Caco-2 (cell line): ENCODE measurements around the gene STAC3. TPM values are rescaled to one million over a fixed set of nuclear protein-coding genes. Genes with fewer than 3 reads are reported as not detected.

ENCODE experiments used
- BruUV-seq: library from RNA; stranded (reverse); fragments of 400-500 nt; replicated peaks from 2 replicates; lab custom pipeline; 2021; lab: Mats Ljungman, UMichigan
- CTCF ChIA-PET: fragments of 300-600 bp; sonication (Branson Sonifier 250); formaldehyde crosslinking; loops from one replicate; lab custom pipeline; 2022; ENCODE audit warnings: antibody characterized with exemption; lab: Charles Lee
- POLR2A ChIA-PET: fragments of 300-600 bp; sonication (Branson Sonifier 250); formaldehyde crosslinking; loops from one replicate; lab custom pipeline; 2022; ENCODE audit warnings: antibody characterized with exemption; lab: Charles Lee
- DNase-seq, 2 experiments: peaks; one replicate each; pipeline versions ENCODE4 v3.0.0 to v3.0.0-alpha.2; 2020 to 2022
- H3K27me3 ChIP-seq: replicated peaks from 2 replicates; pipeline ENCODE4 v1.6.0; 2011; ENCODE audit warnings: low read length; ENCODE audit not compliant: control insufficient read depth, insufficient read depth
- H3K36me3 ChIP-seq: 2 replicates; pipeline ENCODE4 v1.5.1; 2011; ENCODE audit warnings: low read length; ENCODE audit not compliant: control insufficient read depth, insufficient read depth
- H3K4me1 ChIP-seq: fragments of 250-450 bp; sonication (Bioruptor Pico); 2 replicates; pipeline ENCODE4 v1.5.1; 2020; ENCODE audit warnings: mild to moderate bottlenecking
- H3K4me3 ChIP-seq: 2 replicates; pipeline ENCODE4 v1.5.1; 2011; ENCODE audit warnings: low read depth, mild to moderate bottlenecking, control low read depth, low read length
- H3K9me3 ChIP-seq: fragments of 250-450 bp; sonication (Bioruptor Pico); 2 replicates; pipeline ENCODE4 v1.5.1; 2020; ENCODE audit warnings: mild to moderate bottlenecking, moderate library complexity
- H3K27ac Mint-ChIP-seq: one replicate; pipeline ENCODE4 v1.8.0; 2022; ENCODE audit warnings: mixed read lengths; ENCODE audit not compliant: unreplicated experiment
- H3K27me3 Mint-ChIP-seq: one replicate; pipeline ENCODE4 v1.8.0; 2022; ENCODE audit warnings: mixed read lengths; ENCODE audit not compliant: insufficient read depth, unreplicated experiment
- H3K36me3 Mint-ChIP-seq: one replicate; pipeline ENCODE4 v1.8.0; 2022; ENCODE audit warnings: mild to moderate bottlenecking, mixed read lengths; ENCODE audit not compliant: insufficient read depth, unreplicated experiment
- H3K4me1 Mint-ChIP-seq: one replicate; pipeline ENCODE4 v1.8.0; 2022; ENCODE audit warnings: low read depth, mixed read lengths; ENCODE audit not compliant: unreplicated experiment
- H3K4me3 Mint-ChIP-seq: one replicate; pipeline ENCODE4 v1.8.0; 2022; ENCODE audit warnings: mild to moderate bottlenecking, moderate library complexity, mixed read lengths; ENCODE audit not compliant: unreplicated experiment
- H3K9me3 Mint-ChIP-seq: one replicate; pipeline ENCODE4 v1.8.0; 2022; ENCODE audit warnings: mixed read lengths; ENCODE audit not compliant: unreplicated experiment
- CTCF ChIP-seq, 2 experiments: fragments of 200-600 bp in 1 of 2; IDR thresholded peaks; 1 replicate in 1 of 2; 2 replicates in 1 of 2; pipeline versions ENCODE4 v1.5.1 to v1.8.0; 2011 to 2022; ENCODE audit warnings: antibody characterized with exemption in 1 of 2, control low read depth in 1 of 2, inconsistent platforms in 1 of 2, low read depth in 1 of 2, low read length in 1 of 2, mild to moderate bottlenecking in 1 of 2, moderate library complexity in 1 of 2; ENCODE audit not compliant: insufficient read depth in 1 of 2, severe bottlenecking in 1 of 2, unreplicated experiment in 1 of 2
- intact Hi-C: fragments of 100-400 bp; cut with micrococcal nuclease; formaldehyde crosslinking; loops from one replicate; pipeline ENCODE4 v1.10.0; 2022; ENCODE audit not compliant: unreplicated experiment
- total RNA-seq: library from RNA; stranded (reverse); gene quantifications from 2 replicates; pipeline ENCODE4 v1.2.3, GENCODE V29; 2022

Gene STAC3
- total RNA-seq, 1 experiment from 2014 or later, result 0.70 TPM

- H3K9me3 ChIP-seq, result no peaks in the 10 kb centered on the region
- no peaks in the 10 kb centered on the region for H3K4me1 ChIP-seq
- ChIA-PET POLR2A (interaction anchor here (0.9 kb wide), 1 partner anchor 32 kb away, joined by 6 read pairs; the partner anchor contains the start of gene SHMT2), CTCF (interaction anchor here (0.7 to 1.4 kb wide), 3 partner anchors 19 to 291 kb away, joined by 3 to 4 read pairs (median 3); no protein-coding TSS in a partner anchor)
- no TSS peak for BruUV-seq
- Mint-ChIP-seq H3K36me3 (no peaks in the 10 kb centered on the region), H3K9me3 (no peaks in the 10 kb centered on the region), H3K4me1 (no peaks in the 10 kb centered on the region), H3K27me3 (no peaks in the 10 kb centered on the region), H3K27ac (no peak overlapping the region), H3K4me3 (no peak overlapping the region)
- H3K4me3 ChIP-seq, result no peak overlapping the region
- intact Hi-C loops, result no loop called here
- DNase-seq, result no peak
- H3K36me3 ChIP-seq, result no peaks in the 10 kb centered on the region; the same call in 1 of the 2 replicates
- no peak for TF ChIP-seq CTCF (IDR thresholded peaks at IDR 0.05; ENCODE audit: insufficient read depth in 1 of 2, low read depth in 1 of 2, low read length in 1 of 2, severe bottlenecking in 1 of 2, unreplicated experiment in 1 of 2)
- H3K27me3 ChIP-seq, result no peaks in the 10 kb centered on the region
These were observed 10.5 kb upstream of the STAC3 start for GRCh38 chr12:57261428-57261865.

- no peak overlapping the region for H3K4me3 ChIP-seq
- CTCF ChIA-PET, result interaction anchor here (1.4 kb wide), 1 partner anchor 192 kb away, joined by 3 read pairs; no protein-coding TSS in a partner anchor
- H3K36me3 ChIP-seq, result no peaks in the 10 kb centered on the region; the same call in 1 of the 2 replicates
- no peaks in the 10 kb centered on the region for H3K9me3 ChIP-seq
- Mint-ChIP-seq H3K9me3 (no peaks in the 10 kb centered on the region), H3K27ac (no peak overlapping the region), H3K36me3 (peaks cover 4% of the 10 kb centered on the region), H3K4me1 (no peaks in the 10 kb centered on the region), H3K4me3 (no peak overlapping the region), H3K27me3 (no peaks in the 10 kb centered on the region)
- intact Hi-C loops, result no loop called here
- H3K27me3 ChIP-seq, result no peaks in the 10 kb centered on the region
- POLR2A ChIA-PET, result interaction anchor here (0.6 kb wide), 1 partner anchor 9 kb away, joined by 3 read pairs; the partner anchor contains the start of gene STAC3
- H3K4me1 ChIP-seq, result no peaks in the 10 kb centered on the region
- TF ChIP-seq CTCF (IDR thresholded peaks at IDR 0.05; ENCODE audit: insufficient read depth in 1 of 2, low read depth in 1 of 2, low read length in 1 of 2, severe bottlenecking in 1 of 2, unreplicated experiment in 1 of 2), result no peak
- BruUV-seq, result no TSS peak
- DNase-seq, result no peak
These were observed 9.4 kb upstream of the STAC3 start for GRCh38 chr12:57260366-57260765.

GRCh38 chr12:57258977-57259970 lies 8.3 kb upstream of the STAC3 start:
- intact Hi-C loops, result no loop called here
- POLR2A ChIA-PET, result interaction anchor here (0.6 kb wide), 1 partner anchor 8 kb away, joined by 3 read pairs; the partner anchor contains the start of gene STAC3
- BruUV-seq, result no TSS peak
- no peak for DNase-seq
- CTCF ChIA-PET, result no interaction called here
- H3K27me3 ChIP-seq, result no peaks in the 10 kb centered on the region
- no peaks in the 10 kb centered on the region; the same call in 1 of the 2 replicates for H3K36me3 ChIP-seq
- peaks cover 4% of the 10 kb centered on the region for H3K36me3 Mint-ChIP-seq
- H3K9me3 ChIP-seq, result no peaks in the 10 kb centered on the region
- no peaks in the 10 kb centered on the region for H3K27me3 Mint-ChIP-seq
- TF ChIP-seq CTCF (IDR thresholded peaks at IDR 0.05; ENCODE audit: insufficient read depth in 1 of 2, low read depth in 1 of 2, low read length in 1 of 2, severe bottlenecking in 1 of 2, unreplicated experiment in 1 of 2), result no peak
- no peaks in the 10 kb centered on the region for H3K4me1 ChIP-seq
- H3K9me3 Mint-ChIP-seq, result no peaks in the 10 kb centered on the region
- no peak overlapping the region for H3K4me3 Mint-ChIP-seq
- no peak overlapping the region for H3K27ac Mint-ChIP-seq
- H3K4me3 ChIP-seq, result no peak overlapping the region
- no peaks in the 10 kb centered on the region for H3K4me1 Mint-ChIP-seq
